OCI-LY1 (cell line): Measurements from ENCODE around the gene CKAP2L.
"Not testable (repeated sequence)": the region's sequence is repeated elsewhere in the genome, so short reads cannot be mapped to it uniquely, and the experiment has no call there.

Experiments used
- H2AFZ ChIP-seq: fragments of 200-600 bp; sonication (generic), shearing (Covaris generic); 2 replicates; pipeline ENCODE4 v1.6.0; 2014; ENCODE audit warnings: antibody characterized with exemption, mild to moderate bottlenecking, low read length
- H3F3A ChIP-seq: fragments of 200-600 bp; sonication (generic), shearing (Covaris generic); 2 replicates; pipeline ENCODE4 v1.6.0; 2014; ENCODE audit warnings: mild to moderate bottlenecking, antibody characterized with exemption, low read length, moderate library complexity; ENCODE audit not compliant: insufficient read depth
- H3K27ac ChIP-seq: fragments of 200-600 bp; sonication (generic); 2 replicates; pipeline ENCODE4 v1.5.1; 2014; ENCODE audit warnings: low read length, mixed run types, mild to moderate bottlenecking, low read depth; ENCODE audit not compliant: poor library complexity, severe bottlenecking
- H3K27me3 ChIP-seq: fragments of 200-600 bp; sonication (generic); 2 replicates; pipeline ENCODE4 v1.6.0; 2014; ENCODE audit warnings: antibody characterized with exemption, mild to moderate bottlenecking, low read length, moderate library complexity; ENCODE audit not compliant: insufficient read depth
- H3K36me3 ChIP-seq: fragments of 200-600 bp; sonication (generic); 2 replicates; pipeline ENCODE4 v1.6.1; 2014; ENCODE audit warnings: mild to moderate bottlenecking, antibody characterized with exemption, low read length, moderate library complexity, mixed read lengths; ENCODE audit not compliant: insufficient read depth
- H3K4me1 ChIP-seq: fragments of 200-600 bp; sonication (generic); 2 replicates; pipeline ENCODE4 v1.5.1; 2014; ENCODE audit warnings: mild to moderate bottlenecking, low read length, moderate library complexity; ENCODE audit not compliant: insufficient read depth, severe bottlenecking
- H3K4me2 ChIP-seq: fragments of 200-600 bp; sonication (generic), shearing (Covaris generic); 2 replicates; pipeline ENCODE4 v1.6.1; 2014; ENCODE audit warnings: low read length
- H3K4me3 ChIP-seq: fragments of 200-600 bp; sonication (generic); 2 replicates; pipeline ENCODE4 v1.5.1; 2014; ENCODE audit warnings: low read length, low read depth, mild to moderate bottlenecking, mixed read lengths; ENCODE audit not compliant: poor library complexity, severe bottlenecking
- H3K79me2 ChIP-seq: fragments of 200-600 bp; shearing (Covaris generic); 2 replicates; pipeline ENCODE4 v1.6.1; 2016; ENCODE audit warnings: mixed run types, low read length, mixed read lengths; ENCODE audit not compliant: insufficient read depth
- H3K9ac ChIP-seq: fragments of 200-600 bp; sonication (generic), shearing (Covaris generic); 2 replicates; pipeline ENCODE4 v1.6.1; 2014; ENCODE audit warnings: mild to moderate bottlenecking, low read length, mixed read lengths
- H3K9me2 ChIP-seq: fragments of 200-600 bp; sonication (generic), shearing (Covaris generic); 2 replicates; pipeline ENCODE4 v1.6.1; 2014; ENCODE audit warnings: low read depth, mild to moderate bottlenecking, low read length, mixed read lengths
- H3K9me3 ChIP-seq: fragments of 200-600 bp; shearing (Covaris generic); 2 replicates; pipeline ENCODE4 v1.6.1; 2014; ENCODE audit warnings: low read length, mixed read lengths
- H4K20me1 ChIP-seq: fragments of 200-600 bp; sonication (generic), shearing (Covaris generic); 2 replicates; pipeline ENCODE4 v1.6.0; 2016; ENCODE audit warnings: mild to moderate bottlenecking, low read length; ENCODE audit not compliant: insufficient read depth
- EZH2 ChIP-seq: fragments of 200-600 bp; sonication (generic), shearing (Covaris generic); IDR thresholded peaks from 2 replicates; pipeline ENCODE4 v1.8.0; 2017; ENCODE audit warnings: borderline replicate concordance, mixed run types, mild to moderate bottlenecking, antibody characterized with exemption, low read length, moderate library complexity, mixed read lengths
- TF ChIP-seq, protein P1 (sequence below): fragments of 200-600 bp; sonication (generic), shearing (Covaris generic); IDR thresholded peaks from 2 replicates; pipeline ENCODE4 v1.5.1; 2017; ENCODE audit warnings: mild to moderate bottlenecking, antibody characterized with exemption, low read length, moderate library complexity, mixed read lengths

Gene CKAP2L

DNA sequence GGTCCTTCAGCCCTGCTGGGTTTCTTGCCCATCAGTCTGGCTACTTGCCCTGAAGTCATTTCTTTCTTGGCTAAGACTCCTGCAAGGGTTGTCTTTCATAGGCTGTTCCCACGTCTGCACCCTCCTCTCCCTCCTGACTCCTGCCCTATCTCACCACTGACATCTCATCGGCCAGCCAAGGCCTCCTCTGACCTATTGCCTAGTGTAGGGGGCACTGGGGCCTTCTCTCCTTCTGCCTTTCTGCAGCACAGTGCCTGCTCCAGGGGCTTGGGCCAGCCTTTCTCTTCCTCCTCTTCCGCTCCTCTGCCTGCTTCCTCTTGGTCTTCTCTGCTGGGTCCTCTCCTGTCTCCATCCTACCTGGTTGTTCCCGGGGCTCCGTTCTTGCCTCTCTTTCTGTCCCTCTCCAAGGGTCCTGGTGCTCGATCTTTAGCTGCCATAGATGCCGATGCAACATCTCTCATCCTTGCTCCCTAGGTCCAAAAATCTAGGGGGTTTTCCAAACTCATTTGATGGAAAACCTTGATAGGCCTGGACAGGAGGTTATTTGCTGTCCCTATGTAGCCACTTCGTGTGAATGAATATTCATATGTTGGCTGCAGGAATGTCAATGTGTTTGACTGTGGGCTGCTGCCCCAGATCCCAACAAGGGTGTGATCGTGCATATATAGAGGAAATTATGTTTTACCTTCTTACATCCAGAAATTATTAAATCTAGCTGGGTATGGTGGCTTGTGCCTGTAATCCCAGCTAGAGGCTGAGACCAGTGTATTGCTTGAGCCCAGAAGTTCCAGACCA lies 53.3 kb downstream of the CKAP2L start:
- Histone ChIP-seq H3K4me2 (no peak overlapping the region), H3K27ac (no peak overlapping the region), H3K9me2 (no peaks in the 10 kb centered on the region), H4K20me1 (no peaks in the 10 kb centered on the region), H3K36me3 (no peaks in the 10 kb centered on the region), H3K9me3 (no peaks in the 10 kb centered on the region), H3F3A (no peaks in the 10 kb centered on the region), H3K4me1 (peaks cover 7% of the 10 kb centered on the region), H2AFZ (no peak overlapping the region), H3K4me3 (no peak overlapping the region), H3K9ac (no peak overlapping the region), H3K79me2 (no peaks in the 10 kb centered on the region), H3K27me3 (peaks cover 4% of the 10 kb centered on the region; the same call in 1 of the 2 replicates)
- TF ChIP-seq EZH2 = no peak
- TF ChIP-seq, protein P1, sequence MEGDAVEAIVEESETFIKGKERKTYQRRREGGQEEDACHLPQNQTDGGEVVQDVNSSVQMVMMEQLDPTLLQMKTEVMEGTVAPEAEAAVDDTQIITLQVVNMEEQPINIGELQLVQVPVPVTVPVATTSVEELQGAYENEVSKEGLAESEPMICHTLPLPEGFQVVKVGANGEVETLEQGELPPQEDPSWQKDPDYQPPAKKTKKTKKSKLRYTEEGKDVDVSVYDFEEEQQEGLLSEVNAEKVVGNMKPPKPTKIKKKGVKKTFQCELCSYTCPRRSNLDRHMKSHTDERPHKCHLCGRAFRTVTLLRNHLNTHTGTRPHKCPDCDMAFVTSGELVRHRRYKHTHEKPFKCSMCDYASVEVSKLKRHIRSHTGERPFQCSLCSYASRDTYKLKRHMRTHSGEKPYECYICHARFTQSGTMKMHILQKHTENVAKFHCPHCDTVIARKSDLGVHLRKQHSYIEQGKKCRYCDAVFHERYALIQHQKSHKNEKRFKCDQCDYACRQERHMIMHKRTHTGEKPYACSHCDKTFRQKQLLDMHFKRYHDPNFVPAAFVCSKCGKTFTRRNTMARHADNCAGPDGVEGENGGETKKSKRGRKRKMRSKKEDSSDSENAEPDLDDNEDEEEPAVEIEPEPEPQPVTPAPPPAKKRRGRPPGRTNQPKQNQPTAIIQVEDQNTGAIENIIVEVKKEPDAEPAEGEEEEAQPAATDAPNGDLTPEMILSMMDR = no peak

DNA sequence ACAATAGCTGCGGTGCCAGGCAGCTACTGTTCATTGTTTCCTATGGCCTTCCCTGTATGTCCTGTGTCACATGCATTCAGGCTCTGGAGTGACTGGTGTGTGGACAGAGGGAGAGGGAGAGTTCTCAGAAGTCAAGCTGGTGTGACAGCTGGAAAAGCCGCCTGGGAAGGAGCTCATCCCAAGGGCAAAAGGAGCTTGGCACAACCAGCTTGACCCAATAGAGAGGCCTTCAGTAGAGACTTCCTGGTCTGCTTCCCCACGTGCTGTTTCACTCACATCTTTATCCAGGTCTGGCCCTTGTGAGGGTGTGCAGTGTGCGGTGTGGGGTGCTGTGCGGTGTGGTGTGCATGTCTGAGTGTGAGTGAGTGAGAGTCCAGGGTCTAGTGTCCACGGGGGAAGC lies 54.7 kb downstream of the CKAP2L start:
- TF ChIP-seq EZH2 = no peak
- TF ChIP-seq, protein P1 = no peak
- peaks cover 4% of the 10 kb centered on the region; the same call in 1 of the 2 replicates for H3K27me3 ChIP-seq
- H3K27ac ChIP-seq = no peak overlapping the region
- no peak overlapping the region for H3K4me3 ChIP-seq
- H3K36me3 ChIP-seq = no peaks in the 10 kb centered on the region
- no peaks in the 10 kb centered on the region for H3K9me2 ChIP-seq
- no peak overlapping the region for H3K9ac ChIP-seq
- no peak overlapping the region for H2AFZ ChIP-seq
- H3K4me2 ChIP-seq = no peak overlapping the region
- H3K79me2 ChIP-seq = no peaks in the 10 kb centered on the region
- H3F3A ChIP-seq = no peaks in the 10 kb centered on the region
- peaks cover 7% of the 10 kb centered on the region for H3K4me1 ChIP-seq
- no peaks in the 10 kb centered on the region for H3K9me3 ChIP-seq
- H4K20me1 ChIP-seq = no peaks in the 10 kb centered on the region

DNA sequence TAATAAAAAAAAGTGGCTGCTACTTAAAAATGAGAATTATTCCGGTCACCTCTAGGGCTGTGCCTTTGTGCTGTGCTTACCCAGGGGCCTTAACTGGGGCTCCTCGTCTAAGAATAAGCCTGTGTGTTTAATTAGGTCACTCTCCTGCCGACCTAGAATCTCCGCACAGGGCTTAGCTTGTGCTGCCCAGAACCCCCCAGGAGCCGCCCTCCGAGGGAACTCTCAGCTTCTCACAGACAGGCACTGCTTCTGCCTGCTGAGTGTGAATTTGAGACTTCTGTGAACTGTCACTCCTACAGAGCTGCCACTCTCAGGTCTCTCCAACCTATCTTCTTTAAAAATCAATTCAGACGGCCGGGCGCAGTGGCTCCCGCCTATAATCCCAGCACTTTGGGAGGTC lies 55.4 kb downstream of the CKAP2L start:
- H3K27ac ChIP-seq = no peak overlapping the region
- H3K9me2 ChIP-seq = no peaks in the 10 kb centered on the region
- H3K36me3 ChIP-seq = no peaks in the 10 kb centered on the region
- no peaks in the 10 kb centered on the region for H3K9me3 ChIP-seq
- no peak overlapping the region for H3K9ac ChIP-seq
- no peak overlapping the region for H3K4me2 ChIP-seq
- no peaks in the 10 kb centered on the region for H3F3A ChIP-seq
- no peaks in the 10 kb centered on the region for H3K79me2 ChIP-seq
- H3K4me3 ChIP-seq = no peak overlapping the region
- no peak overlapping the region for H2AFZ ChIP-seq
- H3K4me1 ChIP-seq = peaks cover 7% of the 10 kb centered on the region
- no peak for TF ChIP-seq EZH2
- TF ChIP-seq, protein P1 = no peak
- peaks cover 4% of the 10 kb centered on the region; the same call in 1 of the 2 replicates for H3K27me3 ChIP-seq
- no peaks in the 10 kb centered on the region for H4K20me1 ChIP-seq

DNA sequence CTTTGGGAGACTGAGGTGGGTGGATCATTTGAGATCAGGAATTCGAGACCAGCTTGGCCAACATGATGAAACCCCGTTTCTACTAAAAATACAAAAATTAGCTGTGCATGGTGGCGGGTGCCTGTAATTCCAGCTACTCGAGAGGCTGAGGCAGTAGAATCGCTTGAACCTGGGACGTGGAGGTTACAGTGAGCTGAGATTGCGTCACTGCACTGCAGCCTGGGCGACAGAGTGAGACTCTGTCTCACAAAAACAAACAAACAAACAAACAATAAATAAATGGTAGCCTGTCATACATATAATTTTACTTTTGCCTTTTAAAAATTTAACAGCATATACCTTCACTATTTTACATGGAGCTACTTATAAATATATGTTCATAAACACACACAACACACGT lies 57.5 kb downstream of the CKAP2L start:
- not testable (repeated sequence) for H3K9ac ChIP-seq

More for the DNA sequence above, 57.5 kb downstream of the CKAP2L start:
- H3K27ac ChIP-seq, H3K4me1 ChIP-seq, H3K9me2 ChIP-seq, H3K4me3 ChIP-seq, H3K79me2 ChIP-seq, H3K4me2 ChIP-seq, H3K27me3 ChIP-seq, H3K36me3 ChIP-seq, H3F3A ChIP-seq, H3K9me3 ChIP-seq, H4K20me1 ChIP-seq, H2AFZ ChIP-seq: not testable (repeated sequence)
